ENCODE measurements around the gene PIANP.

Gene PIANP

DNA sequence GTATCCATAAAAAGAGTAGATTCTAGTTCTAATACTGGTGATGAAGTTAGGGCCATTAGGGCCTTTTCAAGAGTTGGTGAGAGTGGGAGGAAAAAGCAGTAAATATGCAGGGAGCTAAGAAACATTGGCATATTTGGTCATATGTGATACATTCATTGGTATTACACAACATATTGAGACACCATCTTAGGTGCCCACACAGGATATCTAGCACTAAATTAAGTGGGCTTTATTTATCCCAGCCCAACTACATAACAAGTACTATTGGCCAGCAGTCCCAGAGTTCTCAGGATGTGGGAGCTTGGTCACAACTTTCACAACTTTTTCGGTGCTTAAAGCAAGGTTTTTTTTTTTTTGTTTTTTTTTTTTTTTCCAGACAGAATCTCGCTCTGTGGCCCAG is 35.7 kb downstream of the PIANP start:
- H4K91ac ChIP-seq (ENCODE audit: low read depth, low read length) = no peak overlapping the region
- H2AK5ac ChIP-seq (ENCODE audit: low read length) = no peak overlapping the region
- no peak for DNase-seq
- no peak overlapping the region for H4K8ac ChIP-seq (ENCODE audit: low read depth, low read length)
- H2AFZ ChIP-seq (ENCODE audit: insufficient read depth, low read length, poor library complexity) = no peak overlapping the region
- no peak overlapping the region for H4K12ac ChIP-seq (ENCODE audit: low read depth, low read length)
- no peak overlapping the region for H3K23ac ChIP-seq (ENCODE audit: low read length)
- no peak overlapping the region for H3K4me2 ChIP-seq (ENCODE audit: low read length)
- H2BK120ac ChIP-seq (ENCODE audit: insufficient read depth, low read length, poor library complexity) = no peak overlapping the region
- no peaks in the 10 kb centered on the region for H3K4me1 ChIP-seq (ENCODE audit: control insufficient read depth in 1 of 2, insufficient read depth in 2 of 2, low read length in 2 of 2)
- peaks cover 3% of the 10 kb centered on the region for H3K79me2 ChIP-seq (ENCODE audit: control insufficient read depth, insufficient read depth, low read length, poor library complexity)
- no peak overlapping the region for H3K4me3 ChIP-seq (ENCODE audit: low read depth, low read length)
- no peaks in the 10 kb centered on the region for H3K27me3 ChIP-seq (ENCODE audit: insufficient read depth, low read length)
- peaks cover 17 to 28% of the 10 kb centered on the region in 2 experiments for H3K36me3 ChIP-seq (ENCODE audit: control insufficient read depth in 1 of 2, insufficient read depth in 2 of 2, low read length in 2 of 2)
- no peak overlapping the region for H2BK5ac ChIP-seq (ENCODE audit: low read depth, low read length, poor library complexity)
- peaks cover 5% of the 10 kb centered on the region for H3K79me1 ChIP-seq (ENCODE audit: low read length)
- H3K9ac ChIP-seq (ENCODE audit: low read length) = no peak overlapping the region
- no peak overlapping the region for H2BK12ac ChIP-seq (ENCODE audit: low read length)
- no peak overlapping the region for H3K18ac ChIP-seq (ENCODE audit: low read length)
- WGBS (ENCODE audit: extremely low coverage, insufficient coverage, insufficient read length) = no CpG with 5 or more reads among the region's 2 CpGs
- no peak overlapping the region for H3K4ac ChIP-seq (ENCODE audit: low read depth, low read length)
- H3K9me3 ChIP-seq (ENCODE audit: insufficient read depth, low read depth, low read length) = no peaks in the 10 kb centered on the region
- no peak overlapping the region for H3K27ac ChIP-seq (ENCODE audit: low read depth, low read length)
- H3K14ac ChIP-seq (ENCODE audit: low read length) = no peak overlapping the region

DNA sequence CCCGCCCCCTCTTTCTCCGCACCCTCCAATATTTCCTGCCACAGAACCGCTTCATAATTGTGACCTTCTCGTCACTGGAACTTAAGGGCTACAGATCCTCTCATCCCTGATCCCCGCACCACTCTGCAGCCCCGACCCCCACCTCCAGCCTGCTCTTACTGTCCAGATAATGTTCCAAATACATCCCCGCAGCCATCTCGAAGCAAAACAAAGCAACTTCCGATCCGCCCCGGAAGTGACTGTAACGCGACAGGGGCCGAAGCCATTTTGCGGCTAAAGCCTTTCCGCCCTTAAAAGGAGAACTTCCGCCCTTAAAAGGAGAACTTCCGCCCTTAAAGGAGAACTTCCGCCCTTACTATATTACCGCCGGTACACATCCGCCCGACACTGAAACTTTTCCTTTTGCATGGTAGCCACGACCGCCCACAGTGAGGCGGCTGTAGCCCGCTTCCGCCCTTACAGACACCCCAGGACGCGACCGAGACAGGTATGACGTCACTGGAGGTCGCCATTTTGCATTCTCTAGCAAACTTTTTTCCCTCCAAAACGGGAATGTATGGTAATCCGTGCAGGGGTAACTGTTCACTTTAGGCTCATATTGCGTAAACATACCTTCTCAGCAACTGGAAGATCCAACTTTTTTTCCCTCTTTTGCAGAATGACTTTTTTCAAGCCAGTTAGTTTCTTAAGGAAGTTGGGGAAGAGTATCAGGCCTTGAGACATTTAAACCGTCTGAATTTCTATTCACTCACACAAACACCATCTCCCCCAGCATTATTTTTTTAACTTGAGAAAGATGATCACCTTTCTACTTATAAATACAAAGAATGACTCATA is 37.5 kb downstream of the PIANP start, which contains the start of gene ING4:
Gene ING4 (minus strand): TSS at position 214 of the 837 bp plus-strand sequence. CDS start 18 bp downstream, at position 196.
- Histone ChIP-seq H4K12ac (ENCODE audit: low read depth, low read length) (peak within 1 kb of the TSS; percentile 92), H2AK5ac (ENCODE audit: low read length) (peak within 1 kb of the TSS; percentile 63), H4K91ac (ENCODE audit: low read depth, low read length) (peak within 1 kb of the TSS; percentile 74), H2BK12ac (ENCODE audit: low read length) (no peak within 1 kb of the TSS), H3K4me1 (ENCODE audit: control insufficient read depth in 1 of 2, insufficient read depth in 2 of 2, low read length in 2 of 2) (no peaks in the 10 kb centered on the region), H3K4me2 (ENCODE audit: low read length) (peak within 1 kb of the TSS; percentile 93), H2AFZ (ENCODE audit: insufficient read depth, low read length, poor library complexity) (peak within 1 kb of the TSS; percentile 86), H3K27me3 (ENCODE audit: insufficient read depth, low read length) (no peaks in the 10 kb centered on the region), H3K79me1 (ENCODE audit: low read length) (peaks cover 5% of the 10 kb centered on the region), H3K9ac (ENCODE audit: low read length) (peak within 1 kb of the TSS; percentile 84), H3K23ac (ENCODE audit: low read length) (no peak within 1 kb of the TSS), H3K9me3 (ENCODE audit: insufficient read depth, low read depth, low read length) (no peaks in the 10 kb centered on the region), H2BK5ac (ENCODE audit: low read depth, low read length, poor library complexity) (no peak within 1 kb of the TSS), H3K79me2 (ENCODE audit: control insufficient read depth, insufficient read depth, low read length, poor library complexity) (peaks cover 3% of the 10 kb centered on the region), H3K4me3 (ENCODE audit: low read depth, low read length) (peak within 1 kb of the TSS; percentile 85), H4K8ac (ENCODE audit: low read depth, low read length) (peak within 1 kb of the TSS; percentile 97), H3K14ac (ENCODE audit: low read length) (peak within 1 kb of the TSS; percentile 62), H3K4ac (ENCODE audit: low read depth, low read length) (peak within 1 kb of the TSS; percentile 34), H3K18ac (ENCODE audit: low read length) (peak within 1 kb of the TSS; percentile 57), H2BK120ac (ENCODE audit: insufficient read depth, low read length, poor library complexity) (peak within 1 kb of the TSS; percentile 44), H3K36me3 (ENCODE audit: control insufficient read depth in 1 of 2, insufficient read depth in 2 of 2, low read length in 2 of 2) (peaks cover 11 to 16% of the 10 kb centered on the region in 2 experiments), H3K27ac (ENCODE audit: low read depth, low read length) (peak within 1 kb of the TSS; percentile 46)
- WGBS (ENCODE audit: extremely low coverage, insufficient coverage, insufficient read length) = no CpG with 5 or more reads among the region's 37 CpGs
- peak; percentile 100 for DNase-seq

DNA sequence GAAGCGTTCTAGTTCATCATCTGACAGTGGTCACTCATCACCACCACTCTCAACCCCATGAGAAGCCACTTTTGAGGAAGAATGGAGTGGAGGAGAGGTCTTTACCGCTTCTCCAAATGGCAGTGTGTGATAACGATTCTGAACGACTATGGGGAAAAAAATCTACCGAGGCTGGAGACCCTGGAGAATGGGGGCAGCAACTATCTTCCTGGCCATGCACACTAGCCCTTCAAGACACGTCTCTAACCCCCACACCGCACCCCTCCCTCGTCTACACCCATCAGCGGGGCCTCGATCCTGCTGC is 38.1 kb downstream of the PIANP start:
- Histone ChIP-seq H4K12ac (ENCODE audit: low read depth, low read length) (peak overlapping the region; percentile 92), H3K79me2 (ENCODE audit: control insufficient read depth, insufficient read depth, low read length, poor library complexity) (peaks cover 3% of the 10 kb centered on the region), H3K79me1 (ENCODE audit: low read length) (peaks cover 5% of the 10 kb centered on the region), H3K9me3 (ENCODE audit: insufficient read depth, low read depth, low read length) (no peaks in the 10 kb centered on the region), H3K4me2 (ENCODE audit: low read length) (peak overlapping the region; percentile 93), H3K4me1 (ENCODE audit: control insufficient read depth in 1 of 2, insufficient read depth in 2 of 2, low read length in 2 of 2) (no peaks in the 10 kb centered on the region), H3K4me3 (ENCODE audit: low read depth, low read length) (peak overlapping the region; percentile 85), H2BK120ac (ENCODE audit: insufficient read depth, low read length, poor library complexity) (peak overlapping the region; percentile 44), H3K9ac (ENCODE audit: low read length) (peak overlapping the region; percentile 84), H2AFZ (ENCODE audit: insufficient read depth, low read length, poor library complexity) (peak overlapping the region; percentile 86), H4K8ac (ENCODE audit: low read depth, low read length) (peak overlapping the region; percentile 97), H3K23ac (ENCODE audit: low read length) (no peak overlapping the region), H3K27me3 (ENCODE audit: insufficient read depth, low read length) (no peaks in the 10 kb centered on the region), H3K4ac (ENCODE audit: low read depth, low read length) (peak overlapping the region; percentile 34), H4K91ac (ENCODE audit: low read depth, low read length) (peak overlapping the region; percentile 73), H2BK12ac (ENCODE audit: low read length) (no peak overlapping the region), H3K14ac (ENCODE audit: low read length) (peak overlapping the region; percentile 62), H2BK5ac (ENCODE audit: low read depth, low read length, poor library complexity) (no peak overlapping the region), H3K36me3 (ENCODE audit: control insufficient read depth in 1 of 2, insufficient read depth in 2 of 2, low read length in 2 of 2) (peaks cover 7 to 11% of the 10 kb centered on the region in 2 experiments), H3K27ac (ENCODE audit: low read depth, low read length) (no peak overlapping the region), H3K18ac (ENCODE audit: low read length) (peak overlapping the region; percentile 57), H2AK5ac (ENCODE audit: low read length) (peak overlapping the region; percentile 63)
- WGBS (ENCODE audit: extremely low coverage, insufficient coverage, insufficient read length) = no CpG with 5 or more reads among the region's 10 CpGs
- DNase-seq = no peak

DNA sequence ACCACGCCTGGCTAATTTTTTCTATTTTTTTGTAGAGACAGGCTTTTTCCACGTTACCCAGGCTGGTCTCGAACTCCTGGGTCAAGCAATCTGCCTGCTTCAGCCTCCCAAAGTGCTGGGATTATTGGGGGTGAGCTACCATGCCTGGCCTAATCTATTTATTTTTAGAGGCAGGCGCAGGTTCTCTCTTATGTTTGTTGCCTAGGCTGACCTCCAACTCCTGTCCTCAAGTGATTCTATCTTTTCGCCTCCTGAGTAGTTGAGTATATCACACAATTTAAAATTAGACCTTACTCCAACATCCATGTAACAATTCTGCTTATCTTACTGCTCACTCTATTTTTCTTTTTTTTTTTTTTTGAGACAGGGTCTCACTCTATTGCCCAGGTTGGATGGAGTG is 46.6 kb downstream of the PIANP start:
- no peak overlapping the region for H2BK12ac ChIP-seq (ENCODE audit: low read length)
- no peak overlapping the region for H3K4me2 ChIP-seq (ENCODE audit: low read length)
- no peak overlapping the region for H4K12ac ChIP-seq (ENCODE audit: low read depth, low read length)
- no peak overlapping the region for H2BK5ac ChIP-seq (ENCODE audit: low read depth, low read length, poor library complexity)
- H3K9ac ChIP-seq (ENCODE audit: low read length) = no peak overlapping the region
- H3K27me3 ChIP-seq (ENCODE audit: insufficient read depth, low read length) = no peaks in the 10 kb centered on the region
- no peak overlapping the region for H2BK120ac ChIP-seq (ENCODE audit: insufficient read depth, low read length, poor library complexity)
- no peak overlapping the region for H3K18ac ChIP-seq (ENCODE audit: low read length)
- no peak overlapping the region for H3K27ac ChIP-seq (ENCODE audit: low read depth, low read length)
- no peak overlapping the region for H3K4ac ChIP-seq (ENCODE audit: low read depth, low read length)
- H3K4me1 ChIP-seq (ENCODE audit: control insufficient read depth in 1 of 2, insufficient read depth in 2 of 2, low read length in 2 of 2) = no peaks in the 10 kb centered on the region
- H3K4me3 ChIP-seq (ENCODE audit: low read depth, low read length) = no peak overlapping the region
- no peak overlapping the region for H3K14ac ChIP-seq (ENCODE audit: low read length)
- H3K36me3 ChIP-seq (ENCODE audit: control insufficient read depth in 1 of 2, insufficient read depth in 2 of 2, low read length in 2 of 2) = peaks cover 31 to 47% of the 10 kb centered on the region in 2 experiments
- no peak overlapping the region for H2AK5ac ChIP-seq (ENCODE audit: low read length)
- H3K79me1 ChIP-seq (ENCODE audit: low read length) = no peaks in the 10 kb centered on the region
- no peak overlapping the region for H4K8ac ChIP-seq (ENCODE audit: low read depth, low read length)
- no peaks in the 10 kb centered on the region for H3K79me2 ChIP-seq (ENCODE audit: control insufficient read depth, insufficient read depth, low read length, poor library complexity)
- H4K91ac ChIP-seq (ENCODE audit: low read depth, low read length) = no peak overlapping the region
- no peak overlapping the region for H3K23ac ChIP-seq (ENCODE audit: low read length)
- no peaks in the 10 kb centered on the region for H3K9me3 ChIP-seq (ENCODE audit: insufficient read depth, low read depth, low read length)
- DNase-seq = no peak
- H2AFZ ChIP-seq (ENCODE audit: insufficient read depth, low read length, poor library complexity) = no peak overlapping the region
- WGBS (ENCODE audit: extremely low coverage, insufficient coverage, insufficient read length) = no CpG with 5 or more reads among the region's 5 CpGs
